ENCODE measurements around the gene DMD. TPM values are rescaled to one million over a fixed set of nuclear protein-coding genes. Genes with fewer than 3 reads are reported as not detected.

DMD gene
- total RNA-seq, 3 donors from 2014 or later (not counting 1 experiment from before 2014, with no cell fraction given) = not detected

GRCh38 chrX:31808357-31808756, 1403.0 kb downstream of the DMD start:
- Mint-ChIP-seq H3K27ac (no peak overlapping the region), H3K9me3 (peaks cover 7 to 8% of the 10 kb centered on the region in 2 donors), H3K4me1 (no peaks in the 10 kb centered on the region), H3K36me3 (no peaks in the 10 kb centered on the region), H3K4me3 (no peak overlapping the region), H3K27me3 (ENCODE audit: low read depth in 2 of 2) (no peaks in the 10 kb centered on the region)
- no peaks in the 10 kb centered on the region for H3K9me3 ChIP-seq (ENCODE audit: control insufficient read depth, insufficient read depth, low read length)
- DNase-seq (no peak), ATAC-seq (no peak)
- no peak for TF ChIP-seq CTCF (IDR thresholded peaks at IDR 0.05)
- intact Hi-C loops (cut with micrococcal nuclease) = no loop called here
- no peak overlapping the region for H3K27ac ChIP-seq (ENCODE audit: low read length)
- H3K27me3 ChIP-seq (ENCODE audit: control insufficient read depth, insufficient read depth, low read length) = no peaks in the 10 kb centered on the region
- H3K4me3 ChIP-seq (ENCODE audit: low read length) = no peak overlapping the region
- H3K4me1 ChIP-seq (ENCODE audit: control insufficient read depth, insufficient read depth, low read length) = no peaks in the 10 kb centered on the region
- no peaks in the 10 kb centered on the region for H3K36me3 ChIP-seq (ENCODE audit: control insufficient read depth, insufficient read depth, low read length)
- WGBS (ENCODE audit: insufficient coverage) = 50% methylated on average over 1 of the region's 2 CpGs

GRCh38 chrX:31807165-31807564, 1404.2 kb downstream of the DMD start:
- Histone ChIP-seq H3K27ac (ENCODE audit: low read length) (no peak overlapping the region), H3K4me1 (ENCODE audit: control insufficient read depth, insufficient read depth, low read length) (no peaks in the 10 kb centered on the region), H3K27me3 (ENCODE audit: control insufficient read depth, insufficient read depth, low read length) (no peaks in the 10 kb centered on the region), H3K36me3 (ENCODE audit: control insufficient read depth, insufficient read depth, low read length) (no peaks in the 10 kb centered on the region), H3K4me3 (ENCODE audit: low read length) (no peak overlapping the region), H3K9me3 (ENCODE audit: control insufficient read depth, insufficient read depth, low read length) (no peaks in the 10 kb centered on the region)
- TF ChIP-seq CTCF (IDR thresholded peaks at IDR 0.05) = no peak
- Mint-ChIP-seq H3K9me3 (peaks cover 7 to 8% of the 10 kb centered on the region in 2 donors), H3K4me1 (no peaks in the 10 kb centered on the region), H3K27ac (no peak overlapping the region), H3K4me3 (no peak overlapping the region), H3K36me3 (no peaks in the 10 kb centered on the region), H3K27me3 (ENCODE audit: low read depth in 2 of 2) (no peaks in the 10 kb centered on the region)
- intact Hi-C loops (cut with micrococcal nuclease) = no loop called here
- ATAC-seq (no peak), DNase-seq (no peak)
- no CpG with 5 or more reads among the region's 2 CpGs for WGBS (ENCODE audit: insufficient coverage)

- H3K4me3 Mint-ChIP-seq = no peak overlapping the region
- DNase-seq (no peak), ATAC-seq (no peak)
- no peak for TF ChIP-seq CTCF (IDR thresholded peaks at IDR 0.05)
- Histone ChIP-seq H3K9me3 (ENCODE audit: control insufficient read depth, insufficient read depth, low read length) (no peaks in the 10 kb centered on the region), H3K27ac (ENCODE audit: low read length) (no peak overlapping the region), H3K4me3 (ENCODE audit: low read length) (no peak overlapping the region), H3K36me3 (ENCODE audit: control insufficient read depth, insufficient read depth, low read length) (no peaks in the 10 kb centered on the region), H3K4me1 (ENCODE audit: control insufficient read depth, insufficient read depth, low read length) (no peaks in the 10 kb centered on the region), H3K27me3 (ENCODE audit: control insufficient read depth, insufficient read depth, low read length) (no peaks in the 10 kb centered on the region)
- WGBS (ENCODE audit: insufficient coverage) = 60% methylated on average over 1 of the region's 3 CpGs
- intact Hi-C loops (cut with micrococcal nuclease) = no loop called here
- H3K36me3 Mint-ChIP-seq = no peaks in the 10 kb centered on the region
- peaks cover 8 to 11% of the 10 kb centered on the region in 2 donors for H3K9me3 Mint-ChIP-seq
- H3K4me1 Mint-ChIP-seq = no peaks in the 10 kb centered on the region
- no peak overlapping the region for H3K27ac Mint-ChIP-seq
- H3K27me3 Mint-ChIP-seq (ENCODE audit: low read depth in 2 of 2) = no peaks in the 10 kb centered on the region
Measured at GRCh38 chrX:31805781-31806180, 1405.6 kb downstream of the DMD start.

GRCh38 chrX:31800219-31800618, 1411.1 kb downstream of the DMD start:
- no peaks in the 10 kb centered on the region for H3K36me3 Mint-ChIP-seq
- Histone ChIP-seq H3K27me3 (ENCODE audit: control insufficient read depth, insufficient read depth, low read length) (no peaks in the 10 kb centered on the region), H3K4me3 (ENCODE audit: low read length) (no peak overlapping the region), H3K4me1 (ENCODE audit: control insufficient read depth, insufficient read depth, low read length) (no peaks in the 10 kb centered on the region), H3K36me3 (ENCODE audit: control insufficient read depth, insufficient read depth, low read length) (no peaks in the 10 kb centered on the region), H3K9me3 (ENCODE audit: control insufficient read depth, insufficient read depth, low read length) (no peaks in the 10 kb centered on the region), H3K27ac (ENCODE audit: low read length) (no peak overlapping the region)
- H3K27ac Mint-ChIP-seq = no peak overlapping the region
- DNase-seq (no peak), ATAC-seq (no peak)
- no peaks in the 10 kb centered on the region for H3K4me1 Mint-ChIP-seq
- peaks cover 10 to 19% of the 10 kb centered on the region in 2 donors for H3K9me3 Mint-ChIP-seq
- intact Hi-C loops (cut with micrococcal nuclease) = no loop called here
- WGBS (ENCODE audit: insufficient coverage) = 88% methylated on average over 4 of the region's 4 CpGs
- H3K4me3 Mint-ChIP-seq = no peak overlapping the region
- TF ChIP-seq CTCF (IDR thresholded peaks at IDR 0.05) = no peak
- no peaks in the 10 kb centered on the region for H3K27me3 Mint-ChIP-seq (ENCODE audit: low read depth in 2 of 2)

All from natural killer cell (primary cell).